ENCODE data around the gene ASTL. TPM values are rescaled to one million over a fixed set of nuclear protein-coding genes. Genes with fewer than 3 reads are reported as not detected.

The ASTL gene
- total RNA-seq, 1 donor from 2014 or later, result not detected

DNA sequence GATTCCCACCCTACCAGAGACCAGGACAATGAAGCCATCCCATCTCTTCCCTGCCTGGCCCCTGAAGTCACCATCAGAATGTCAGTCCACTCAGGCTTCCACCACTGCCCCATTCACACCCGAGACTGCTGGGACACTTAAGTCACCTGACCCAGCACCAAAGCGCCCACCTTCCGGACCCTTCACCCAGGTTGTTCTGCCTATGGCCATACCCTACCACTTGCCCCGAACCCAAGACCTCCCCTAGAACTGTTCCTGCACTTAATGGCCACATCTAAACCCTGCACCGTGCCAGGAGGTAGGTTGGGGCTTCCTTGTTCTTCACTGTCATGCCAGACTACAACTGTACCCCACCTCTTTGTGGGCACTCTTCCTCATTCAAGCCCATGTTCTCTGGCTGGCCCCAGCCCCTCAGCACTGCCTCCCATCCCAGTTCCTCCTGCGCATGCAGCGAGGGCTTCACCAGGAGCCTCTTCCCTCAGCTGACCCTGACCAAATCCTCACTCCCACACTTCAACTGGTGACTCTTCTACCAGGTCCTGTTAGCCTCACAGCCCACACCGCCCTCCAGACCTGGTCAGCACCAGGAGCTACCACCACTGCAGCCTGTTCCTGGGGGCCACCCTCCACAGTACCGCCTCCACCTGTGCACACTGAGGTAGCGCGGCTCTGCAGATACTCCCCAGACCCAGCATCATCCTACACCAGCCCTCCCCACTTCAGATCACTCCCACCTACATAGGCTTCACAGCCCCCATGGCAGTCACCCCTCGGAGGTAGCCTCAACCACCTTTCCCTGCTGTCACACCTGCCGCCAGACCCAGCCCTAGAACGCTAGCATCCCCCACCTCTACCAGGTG is 13.7 kb downstream of the ASTL start:
- no peaks in the 10 kb centered on the region for H3K36me3 Mint-ChIP-seq
- TF ChIP-seq, protein P1, sequence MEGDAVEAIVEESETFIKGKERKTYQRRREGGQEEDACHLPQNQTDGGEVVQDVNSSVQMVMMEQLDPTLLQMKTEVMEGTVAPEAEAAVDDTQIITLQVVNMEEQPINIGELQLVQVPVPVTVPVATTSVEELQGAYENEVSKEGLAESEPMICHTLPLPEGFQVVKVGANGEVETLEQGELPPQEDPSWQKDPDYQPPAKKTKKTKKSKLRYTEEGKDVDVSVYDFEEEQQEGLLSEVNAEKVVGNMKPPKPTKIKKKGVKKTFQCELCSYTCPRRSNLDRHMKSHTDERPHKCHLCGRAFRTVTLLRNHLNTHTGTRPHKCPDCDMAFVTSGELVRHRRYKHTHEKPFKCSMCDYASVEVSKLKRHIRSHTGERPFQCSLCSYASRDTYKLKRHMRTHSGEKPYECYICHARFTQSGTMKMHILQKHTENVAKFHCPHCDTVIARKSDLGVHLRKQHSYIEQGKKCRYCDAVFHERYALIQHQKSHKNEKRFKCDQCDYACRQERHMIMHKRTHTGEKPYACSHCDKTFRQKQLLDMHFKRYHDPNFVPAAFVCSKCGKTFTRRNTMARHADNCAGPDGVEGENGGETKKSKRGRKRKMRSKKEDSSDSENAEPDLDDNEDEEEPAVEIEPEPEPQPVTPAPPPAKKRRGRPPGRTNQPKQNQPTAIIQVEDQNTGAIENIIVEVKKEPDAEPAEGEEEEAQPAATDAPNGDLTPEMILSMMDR (conservative IDR thresholded peaks at IDR 0.05), result no peak
- no peak overlapping the region for H3K27ac Mint-ChIP-seq
- H3K4me3 Mint-ChIP-seq, result no peak overlapping the region
- peaks cover 44% of the 10 kb centered on the region for H3K27me3 Mint-ChIP-seq
- H3K4me1 Mint-ChIP-seq (ENCODE audit: unreplicated experiment), result no peaks in the 10 kb centered on the region
- H3K9me3 Mint-ChIP-seq, result no peaks in the 10 kb centered on the region
- DNase-seq (ENCODE audit: extremely low spot score, unreplicated experiment), result no peak

DNA sequence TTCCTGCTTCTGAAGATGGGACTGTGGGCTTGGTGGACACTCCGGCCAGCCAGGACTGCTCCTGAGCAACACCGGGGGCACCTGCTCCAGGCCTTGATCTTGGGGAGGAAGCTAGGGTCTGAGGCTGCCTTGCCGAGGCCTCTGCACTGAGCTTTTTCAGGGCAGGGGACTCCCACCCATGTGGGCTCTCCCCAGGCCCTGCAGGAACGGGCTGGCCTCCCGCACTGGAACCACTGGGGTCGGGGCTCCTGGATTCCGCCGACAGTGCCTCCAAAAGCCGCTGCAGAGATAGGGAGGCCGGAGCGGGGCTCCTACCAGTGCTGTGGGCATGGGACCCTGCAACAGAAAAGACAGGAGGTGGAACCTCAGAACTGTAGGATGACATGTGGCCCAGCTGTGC is 14.4 kb downstream of the ASTL start:
- Mint-ChIP-seq H3K4me3 (no peak overlapping the region), H3K4me1 (ENCODE audit: unreplicated experiment) (no peaks in the 10 kb centered on the region), H3K27me3 (peaks cover 50% of the 10 kb centered on the region), H3K27ac (no peak overlapping the region), H3K36me3 (no peaks in the 10 kb centered on the region), H3K9me3 (no peaks in the 10 kb centered on the region)
- DNase-seq (ENCODE audit: extremely low spot score, unreplicated experiment), result no peak
- TF ChIP-seq, protein P1 (conservative IDR thresholded peaks at IDR 0.05), result no peak

DNA sequence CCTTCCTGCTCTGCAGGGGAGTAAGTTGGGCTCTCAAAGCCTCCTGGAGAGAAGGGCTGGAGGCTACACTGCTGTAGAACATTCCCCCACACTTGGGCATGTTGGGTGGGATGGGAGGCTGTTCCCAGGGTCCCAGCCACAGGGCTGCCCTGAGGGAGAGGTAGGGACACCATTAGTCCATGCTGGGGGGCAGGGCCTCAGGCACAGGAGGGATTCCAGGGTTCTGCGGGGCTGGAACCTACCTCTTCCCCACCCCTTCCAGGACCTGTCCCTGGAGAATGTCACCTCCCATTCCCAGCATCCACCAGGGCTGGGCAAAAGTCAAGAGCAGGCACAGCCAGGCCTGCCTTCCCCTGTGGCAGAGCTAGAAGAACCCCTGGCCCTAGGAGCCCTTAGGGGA is 15.0 kb downstream of the ASTL start:
- Mint-ChIP-seq H3K4me1 (ENCODE audit: unreplicated experiment) (no peaks in the 10 kb centered on the region), H3K27me3 (peaks cover 53% of the 10 kb centered on the region), H3K9me3 (no peaks in the 10 kb centered on the region), H3K4me3 (no peak overlapping the region), H3K27ac (no peak overlapping the region), H3K36me3 (no peaks in the 10 kb centered on the region)
- no peak for DNase-seq (ENCODE audit: extremely low spot score, unreplicated experiment)
- TF ChIP-seq, protein P1 (conservative IDR thresholded peaks at IDR 0.05), result no peak

DNA sequence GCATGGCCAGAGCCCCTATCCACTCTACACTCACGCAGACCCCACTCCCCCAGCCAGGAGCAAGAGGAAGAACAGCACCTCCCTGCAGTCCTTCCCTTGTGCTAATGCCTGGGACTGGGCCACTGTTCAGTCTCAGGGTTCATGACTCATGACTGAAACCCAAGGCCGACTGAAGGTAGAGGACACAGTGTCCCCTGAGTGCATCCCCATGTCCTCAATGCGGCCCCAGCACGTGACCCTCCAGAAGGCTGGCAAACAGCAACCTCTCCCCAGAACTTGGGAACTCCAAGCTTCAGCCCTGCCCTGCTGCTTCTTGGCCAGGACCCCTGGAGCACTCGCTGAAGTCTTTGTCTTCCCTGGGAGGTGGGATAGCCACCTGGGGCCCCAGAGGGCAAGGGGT is 15.9 kb downstream of the ASTL start:
- TF ChIP-seq, protein P1 (conservative IDR thresholded peaks at IDR 0.05), result no peak
- DNase-seq (ENCODE audit: extremely low spot score, unreplicated experiment), result no peak
- Mint-ChIP-seq H3K36me3 (no peaks in the 10 kb centered on the region), H3K27ac (no peak overlapping the region), H3K4me3 (no peak overlapping the region), H3K4me1 (ENCODE audit: unreplicated experiment) (peaks cover 4% of the 10 kb centered on the region), H3K9me3 (no peaks in the 10 kb centered on the region), H3K27me3 (peaks cover 60% of the 10 kb centered on the region)

DNA sequence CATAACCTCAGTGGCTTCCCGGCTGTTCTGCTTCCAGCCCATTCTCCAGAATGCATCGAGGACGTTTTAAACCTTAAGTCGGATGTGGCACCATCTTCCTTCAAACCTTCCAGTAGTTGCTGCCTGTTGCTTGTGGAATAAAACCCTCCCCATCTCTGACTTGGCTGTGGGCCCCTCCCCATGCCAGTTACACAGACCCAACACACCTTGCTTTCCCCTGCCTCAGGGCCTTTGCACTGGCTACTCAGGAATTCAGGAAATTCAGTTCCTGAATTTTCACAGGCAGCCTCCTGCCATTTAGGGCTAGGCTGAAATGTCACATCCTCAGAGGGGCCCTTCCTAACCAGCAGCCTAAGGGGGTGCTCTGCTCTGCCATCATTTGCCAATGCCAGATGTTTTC is 16.9 kb downstream of the ASTL start:
- peaks cover 57% of the 10 kb centered on the region for H3K27me3 Mint-ChIP-seq

More for the DNA sequence above, 16.9 kb downstream of the ASTL start:
- Mint-ChIP-seq H3K27ac (no peak overlapping the region), H3K4me1 (ENCODE audit: unreplicated experiment) (peaks cover 6% of the 10 kb centered on the region), H3K4me3 (no peak overlapping the region), H3K36me3 (no peaks in the 10 kb centered on the region), H3K9me3 (no peaks in the 10 kb centered on the region)
- TF ChIP-seq, protein P1 (conservative IDR thresholded peaks at IDR 0.05), result no peak
- no peak for DNase-seq (ENCODE audit: extremely low spot score, unreplicated experiment)
